ENCODE results near the gene TXLNG.
"Not testable (repeated sequence)": the region's sequence is repeated elsewhere in the genome, so short reads cannot be mapped to it uniquely, and the experiment has no call there.

The TXLNG gene

GRCh38 chrX:16786139-16786790, at the start of gene TXLNG:
Gene TXLNG, plus strand, starts transcription at chrX:16786466. Its CDS starts 22 bp downstream, at chrX:16786488.
- DNase-seq: peak; percentile 79 to 84 (median 82)

GRCh38 chrX:16737024-16737423, 49.2 kb upstream of the TXLNG start:
- no peak for DNase-seq

- DNase-seq: no peak
Measured at GRCh38 chrX:16739574-16739973, 46.7 kb upstream of the TXLNG start.

- no peak for DNase-seq
Measured at GRCh38 chrX:16743604-16744325, 42.5 kb upstream of the TXLNG start.

- DNase-seq: no peak
Measured at GRCh38 chrX:16745102-16745501, 41.2 kb upstream of the TXLNG start.

- DNase-seq: no peak
Measured at GRCh38 chrX:16745659-16746058, 40.6 kb upstream of the TXLNG start.

- no peak for DNase-seq
Measured at GRCh38 chrX:16748425-16748824, 37.8 kb upstream of the TXLNG start.

- DNase-seq: no peak
Measured at GRCh38 chrX:16750136-16750535, 36.1 kb upstream of the TXLNG start.

- DNase-seq: no peak
Measured at GRCh38 chrX:16754019-16754418, 32.2 kb upstream of the TXLNG start.

- no peak for DNase-seq
Measured at GRCh38 chrX:16756724-16757123, 29.5 kb upstream of the TXLNG start.

- not testable (repeated sequence) for DNase-seq
Measured at GRCh38 chrX:16761500-16761899, 24.8 kb upstream of the TXLNG start.

GRCh38 chrX:16762579-16762978, 23.7 kb upstream of the TXLNG start:
- DNase-seq: no peak

GRCh38 chrX:16765594-16765993, 20.7 kb upstream of the TXLNG start:
- no peak for DNase-seq

- DNase-seq: no peak
Measured at GRCh38 chrX:16770970-16771482, 15.2 kb upstream of the TXLNG start.

GRCh38 chrX:16771483-16772398, 14.5 kb upstream of the TXLNG start:
- DNase-seq: no peak

- no peak for DNase-seq
Measured at GRCh38 chrX:16772460-16772859, 13.8 kb upstream of the TXLNG start.

- DNase-seq: no peak
Measured at GRCh38 chrX:16774746-16775145, 11.5 kb upstream of the TXLNG start.

- DNase-seq: no peak
Measured at GRCh38 chrX:16778545-16778944, 7.7 kb upstream of the TXLNG start.

- DNase-seq: no peak
Measured at GRCh38 chrX:16778993-16779392, 7.3 kb upstream of the TXLNG start.

- not testable (repeated sequence) for DNase-seq
Measured at GRCh38 chrX:16779815-16780214, 6.5 kb upstream of the TXLNG start.

- no peak for DNase-seq
Measured at GRCh38 chrX:16783452-16783851, 2.8 kb upstream of the TXLNG start.

GRCh38 chrX:16784440-16784839, 1.8 kb upstream of the TXLNG start:
- not testable (repeated sequence) for DNase-seq
